GM12865 (cell line): Measurements from ENCODE around the gene NT5DC1.

ENCODE experiments used
- DNase-seq: peaks from one replicate; pipeline ENCODE4 v3.0.0; 2010; ENCODE audit warnings: low read depth
- H3K4me3 ChIP-seq: 2 replicates; pipeline ENCODE4 v1.5.1; 2011; ENCODE audit warnings: mild to moderate bottlenecking, low read depth, low read length, control low read depth
- TF ChIP-seq, protein P1 (sequence below): IDR thresholded peaks from 2 replicates; pipeline ENCODE4 v1.5.1; 2011; ENCODE audit warnings: low read length, control low read depth, low read depth, inconsistent platforms; ENCODE audit not compliant: insufficient read depth; ENCODE audit errors: missing control alignments

The NT5DC1 gene

DNA sequence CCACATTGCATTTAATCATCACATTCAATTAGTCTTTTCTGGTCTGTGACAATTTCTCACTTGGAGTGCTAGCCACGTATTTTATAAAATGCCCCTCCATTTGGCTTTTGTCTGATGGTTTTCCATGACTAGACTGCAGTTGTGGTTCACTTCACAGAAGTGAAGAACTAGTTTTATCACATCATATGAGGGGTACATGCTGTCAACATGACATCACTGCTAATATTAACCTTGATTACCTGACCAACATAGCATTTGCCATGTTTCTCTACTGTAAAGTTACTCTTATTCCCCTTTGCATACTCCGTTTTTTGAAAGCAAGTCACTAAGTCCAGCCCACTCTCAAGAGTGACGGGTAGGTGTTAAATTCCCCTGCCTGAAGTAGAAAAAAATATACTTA, 73.3 kb downstream of the NT5DC1 start:
- no peak overlapping the region for H3K4me3 ChIP-seq
- DNase-seq, result no peak
- TF ChIP-seq, protein P1, sequence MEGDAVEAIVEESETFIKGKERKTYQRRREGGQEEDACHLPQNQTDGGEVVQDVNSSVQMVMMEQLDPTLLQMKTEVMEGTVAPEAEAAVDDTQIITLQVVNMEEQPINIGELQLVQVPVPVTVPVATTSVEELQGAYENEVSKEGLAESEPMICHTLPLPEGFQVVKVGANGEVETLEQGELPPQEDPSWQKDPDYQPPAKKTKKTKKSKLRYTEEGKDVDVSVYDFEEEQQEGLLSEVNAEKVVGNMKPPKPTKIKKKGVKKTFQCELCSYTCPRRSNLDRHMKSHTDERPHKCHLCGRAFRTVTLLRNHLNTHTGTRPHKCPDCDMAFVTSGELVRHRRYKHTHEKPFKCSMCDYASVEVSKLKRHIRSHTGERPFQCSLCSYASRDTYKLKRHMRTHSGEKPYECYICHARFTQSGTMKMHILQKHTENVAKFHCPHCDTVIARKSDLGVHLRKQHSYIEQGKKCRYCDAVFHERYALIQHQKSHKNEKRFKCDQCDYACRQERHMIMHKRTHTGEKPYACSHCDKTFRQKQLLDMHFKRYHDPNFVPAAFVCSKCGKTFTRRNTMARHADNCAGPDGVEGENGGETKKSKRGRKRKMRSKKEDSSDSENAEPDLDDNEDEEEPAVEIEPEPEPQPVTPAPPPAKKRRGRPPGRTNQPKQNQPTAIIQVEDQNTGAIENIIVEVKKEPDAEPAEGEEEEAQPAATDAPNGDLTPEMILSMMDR, result no peak

GRCh38 chr6:116175344-116175743, 74.7 kb downstream of the NT5DC1 start:
- TF ChIP-seq, protein P1, result no peak
- DNase-seq, result no peak
- no peak overlapping the region for H3K4me3 ChIP-seq

GRCh38 chr6:116176596-116176995, 75.9 kb downstream of the NT5DC1 start:
- TF ChIP-seq, protein P1, result no peak
- H3K4me3 ChIP-seq, result no peak overlapping the region
- DNase-seq, result no peak

GRCh38 chr6:116180375-116180774, 79.7 kb downstream of the NT5DC1 start:
- DNase-seq, result no peak
- TF ChIP-seq, protein P1, result no peak
- no peak overlapping the region for H3K4me3 ChIP-seq

- no peak overlapping the region for H3K4me3 ChIP-seq
- TF ChIP-seq, protein P1, result no peak
- no peak for DNase-seq
Measured at GRCh38 chr6:116189472-116189871, 88.8 kb downstream of the NT5DC1 start.

DNA sequence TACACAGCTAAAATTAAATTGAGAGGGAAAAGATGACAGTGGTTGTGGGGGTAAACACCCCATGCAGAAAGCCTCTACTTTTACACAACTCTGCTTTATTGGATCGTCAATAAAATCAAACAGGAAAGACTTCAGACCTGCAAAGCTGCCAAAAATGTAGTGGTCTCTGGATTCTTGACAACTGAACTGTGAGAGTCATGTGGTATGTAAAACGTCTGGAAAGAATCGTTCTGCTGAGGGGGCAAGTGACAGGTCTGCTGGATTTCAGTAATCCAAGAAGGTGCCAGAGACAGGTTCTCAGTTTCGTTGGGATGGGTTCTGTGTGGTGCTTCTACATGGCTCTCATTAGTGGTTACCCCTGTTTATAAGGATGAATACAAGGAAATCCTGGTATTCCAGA, 89.9 kb downstream of the NT5DC1 start:
- DNase-seq, result no peak
- no peak overlapping the region for H3K4me3 ChIP-seq
- TF ChIP-seq, protein P1, result no peak

GRCh38 chr6:116191881-116192280, 91.2 kb downstream of the NT5DC1 start:
- H3K4me3 ChIP-seq, result no peak overlapping the region
- no peak for DNase-seq
- TF ChIP-seq, protein P1, result no peak
